Peyer's patch (tissue), 4 donors: ENCODE results near the gene CROCC. TPM values are rescaled to one million over a fixed set of nuclear protein-coding genes. Genes with fewer than 3 reads are reported as not detected.

Source experiments
- DNase-seq, 3 donors: peaks; one replicate each; pipeline ENCODE4 v3.0.0-alpha.2; 2017 to 2019
- H3K27ac ChIP-seq, 4 donors: fragments of 200-600 bp; sonication (generic); one replicate each; pipeline ENCODE4 v1.5.1; 2016 to 2019
- H3K27me3 ChIP-seq, 2 donors: fragments of 200-600 bp; sonication (generic); one replicate each; pipeline ENCODE4 v1.5.1; 2019
- H3K36me3 ChIP-seq, 3 donors: fragments of 200-600 bp; sonication (generic); one replicate each; pipeline ENCODE4 v1.5.1; 2016 to 2019
- H3K4me1 ChIP-seq, 4 donors: fragments of 200-600 bp; sonication (generic); one replicate each; pipeline ENCODE4 v1.5.1; 2016 to 2019
- H3K4me3 ChIP-seq, 4 donors: fragments of 200-600 bp; sonication (generic); 1 replicate in 3 of 4; 2 replicates in 1 of 4; pipeline ENCODE4 v1.5.1; 2016 to 2019; ENCODE audit warnings: mild to moderate bottlenecking in 1 of 4
- H3K9me3 ChIP-seq, 4 donors: fragments of 200-600 bp; sonication (generic); one replicate each; pipeline ENCODE4 v1.5.1; 2016 to 2019; ENCODE audit warnings: mild to moderate bottlenecking in 1 of 4
- POLR2A ChIP-seq, 2 donors: fragments of 450-650 bp; IDR thresholded peaks; one replicate each; pipeline ENCODE4 v1.5.1; 2017; ENCODE audit warnings: antibody characterized with exemption in 2 of 2, mild to moderate bottlenecking in 2 of 2, moderate library complexity in 2 of 2
- total RNA-seq, 4 donors: library from RNA; depleted of rRNA; stranded (reverse); fragments of >200 nt; gene quantifications; one replicate each; pipeline ENCODE4 v1.1.0, GENCODE V29; 2016
- TF ChIP-seq, protein P1 (sequence below), 6 experiments: fragments of 450-650 bp in 4 of 6; fragments of 200-600 bp in 2 of 6; sonication (generic) in 1 of 6; IDR thresholded peaks; one replicate each; pipeline ENCODE4 v1.5.1; 2017 to 2019; ENCODE audit warnings: antibody characterized with exemption in 6 of 6, mild to moderate bottlenecking in 3 of 6, moderate library complexity in 1 of 6

Gene CROCC
- total RNA-seq, 4 donors from 2014 or later: 14.7 to 298 (median 45.1) TPM

GRCh38 chr1:16978139-16978538 lies 56.4 kb downstream of the CROCC start:
- Histone ChIP-seq H3K4me3 (no peak overlapping the region), H3K4me1 (peaks cover 0 to 28% (median 0%) of the 10 kb centered on the region in 4 donors), H3K36me3 (no peaks in the 10 kb centered on the region), H3K27ac (peak overlapping the region in 1 of 4 donors; percentile 66), H3K9me3 (no peaks in the 10 kb centered on the region), H3K27me3 (no peaks in the 10 kb centered on the region)
- TF ChIP-seq, protein P1, sequence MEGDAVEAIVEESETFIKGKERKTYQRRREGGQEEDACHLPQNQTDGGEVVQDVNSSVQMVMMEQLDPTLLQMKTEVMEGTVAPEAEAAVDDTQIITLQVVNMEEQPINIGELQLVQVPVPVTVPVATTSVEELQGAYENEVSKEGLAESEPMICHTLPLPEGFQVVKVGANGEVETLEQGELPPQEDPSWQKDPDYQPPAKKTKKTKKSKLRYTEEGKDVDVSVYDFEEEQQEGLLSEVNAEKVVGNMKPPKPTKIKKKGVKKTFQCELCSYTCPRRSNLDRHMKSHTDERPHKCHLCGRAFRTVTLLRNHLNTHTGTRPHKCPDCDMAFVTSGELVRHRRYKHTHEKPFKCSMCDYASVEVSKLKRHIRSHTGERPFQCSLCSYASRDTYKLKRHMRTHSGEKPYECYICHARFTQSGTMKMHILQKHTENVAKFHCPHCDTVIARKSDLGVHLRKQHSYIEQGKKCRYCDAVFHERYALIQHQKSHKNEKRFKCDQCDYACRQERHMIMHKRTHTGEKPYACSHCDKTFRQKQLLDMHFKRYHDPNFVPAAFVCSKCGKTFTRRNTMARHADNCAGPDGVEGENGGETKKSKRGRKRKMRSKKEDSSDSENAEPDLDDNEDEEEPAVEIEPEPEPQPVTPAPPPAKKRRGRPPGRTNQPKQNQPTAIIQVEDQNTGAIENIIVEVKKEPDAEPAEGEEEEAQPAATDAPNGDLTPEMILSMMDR (IDR thresholded peaks at IDR 0.05): no peak
- TF ChIP-seq POLR2A (IDR thresholded peaks at IDR 0.05): no peak
- peak in 1 of 3 donors; percentile 53 for DNase-seq

GRCh38 chr1:16978567-16979474 lies 57.1 kb downstream of the CROCC start:
- Histone ChIP-seq H3K4me1 (peaks cover 0 to 28% (median 0%) of the 10 kb centered on the region in 4 donors), H3K36me3 (no peaks in the 10 kb centered on the region), H3K9me3 (no peaks in the 10 kb centered on the region), H3K27me3 (no peaks in the 10 kb centered on the region), H3K4me3 (peak overlapping the region in 2 of 4 donors; percentile 50 to 56), H3K27ac (peak overlapping the region; percentile 26 to 66 (median 38))
- TF ChIP-seq, protein P1 (IDR thresholded peaks at IDR 0.05): no peak
- no peak for TF ChIP-seq POLR2A (IDR thresholded peaks at IDR 0.05)
- DNase-seq: no peak

DNA sequence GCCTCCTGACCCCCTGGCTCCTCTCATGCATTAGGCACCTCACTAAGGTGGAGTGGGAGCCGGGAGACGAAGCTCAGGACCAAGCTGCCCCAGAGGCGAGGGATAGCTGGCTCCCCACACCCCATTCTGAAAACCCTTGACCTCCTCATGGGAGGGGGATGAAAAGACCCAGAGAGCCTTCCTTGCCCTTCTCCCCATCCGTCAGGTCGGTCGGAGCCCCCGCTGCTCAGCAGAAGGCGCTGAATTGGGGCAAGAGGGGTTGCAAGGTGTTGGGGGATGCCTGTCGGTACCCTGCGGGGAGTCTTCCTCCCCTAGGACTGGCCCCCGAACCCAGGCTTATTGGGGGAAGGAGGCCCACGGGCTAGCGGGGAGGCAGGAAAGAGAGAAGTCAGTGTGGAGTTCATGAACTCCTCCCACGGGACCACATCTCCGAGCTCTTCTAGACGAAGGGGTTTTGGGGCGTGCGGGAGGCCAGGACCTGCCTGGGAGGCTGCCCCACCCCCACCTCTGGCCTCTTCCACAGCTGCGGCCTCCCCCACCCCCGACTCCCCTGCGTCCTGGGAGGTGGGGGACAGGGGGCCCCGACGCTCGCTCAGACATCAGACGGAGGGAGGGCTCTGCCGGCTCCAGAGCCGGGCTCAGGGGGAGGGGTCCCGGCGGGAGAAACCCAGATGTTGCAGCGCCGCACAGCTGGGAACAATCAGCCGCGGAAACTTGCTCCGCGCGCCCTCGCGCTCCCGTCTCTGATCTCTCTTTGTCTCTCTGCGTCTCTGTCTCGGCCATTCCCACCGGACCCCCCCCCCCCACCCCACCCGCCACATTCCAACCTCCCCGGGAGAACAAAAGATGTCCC lies 58.0 kb downstream of the CROCC start:
- Histone ChIP-seq H3K36me3 (no peaks in the 10 kb centered on the region), H3K27ac (peak overlapping the region; percentile 26 to 66 (median 38)), H3K9me3 (no peaks in the 10 kb centered on the region), H3K4me1 (peaks cover 0 to 28% (median 0%) of the 10 kb centered on the region in 4 donors), H3K27me3 (no peaks in the 10 kb centered on the region), H3K4me3 (peak overlapping the region; percentile 33 to 56 (median 42))
- no peak for DNase-seq
- TF ChIP-seq, protein P1 (IDR thresholded peaks at IDR 0.05): no peak
- no peak for TF ChIP-seq POLR2A (IDR thresholded peaks at IDR 0.05)

DNA sequence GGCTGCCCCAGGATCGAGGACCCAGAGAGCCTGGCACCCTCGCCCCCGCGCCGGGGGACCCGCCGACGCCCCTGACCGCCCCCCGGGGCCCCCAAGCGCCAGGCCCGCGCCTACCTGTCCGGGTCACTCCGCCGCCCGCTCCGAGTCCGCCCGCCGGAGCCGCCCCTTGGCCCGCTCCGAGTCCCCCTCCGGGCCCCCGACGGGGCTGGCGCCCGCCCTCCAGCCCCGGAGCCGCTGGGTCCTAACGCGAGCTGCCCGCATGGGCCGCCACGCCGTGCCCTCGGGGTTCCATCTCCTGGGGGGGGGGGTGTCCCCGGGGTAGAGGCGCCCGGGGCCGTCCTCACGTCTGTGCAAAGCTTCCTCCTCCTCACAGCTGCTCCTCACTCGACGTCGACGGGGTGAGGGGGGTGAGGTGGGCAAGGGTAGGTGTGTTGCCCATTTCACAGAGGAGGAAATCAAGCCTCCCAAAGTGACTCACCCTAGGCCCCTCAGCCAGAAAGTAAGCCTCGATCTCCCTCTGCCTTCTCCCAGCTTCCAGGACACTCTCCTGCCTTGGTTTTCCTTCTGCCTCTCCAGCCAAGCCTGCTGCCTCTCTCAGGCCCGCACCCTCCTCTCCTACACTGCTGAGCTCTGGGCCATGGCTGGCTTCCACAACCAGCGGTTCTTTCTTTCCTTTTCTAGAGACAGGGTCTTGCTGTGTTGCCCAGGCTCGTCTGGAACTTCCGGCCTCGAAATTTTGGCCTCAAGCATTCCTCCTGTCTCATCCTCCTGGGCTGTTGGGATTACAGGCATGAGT lies 58.9 kb downstream of the CROCC start, which contains the start of gene MFAP2:
Gene MFAP2, minus strand, starts transcription at position 148 of the 796 bp plus-strand sequence. CDS start 2,347 bp downstream, outside the sequence.
- Histone ChIP-seq H3K9me3 (no peaks in the 10 kb centered on the region), H3K36me3 (no peaks in the 10 kb centered on the region), H3K27me3 (no peaks in the 10 kb centered on the region), H3K4me1 (peaks cover 0 to 28% (median 0%) of the 10 kb centered on the region in 4 donors), H3K4me3 (peak within 1 kb of the TSS; percentile 33 to 56 (median 42)), H3K27ac (peak within 1 kb of the TSS in 3 of 4 donors; percentile 26 to 66 (median 44))
- DNase-seq: no peak
- TF ChIP-seq, protein P1 (IDR thresholded peaks at IDR 0.05): no peak
- TF ChIP-seq POLR2A (IDR thresholded peaks at IDR 0.05): no peak
